ENCODE data around the gene CMPK2. TPM values are rescaled to one million over a fixed set of nuclear protein-coding genes. Genes with fewer than 3 reads are reported as not detected.
A peak's percentile ranks its signal among the peaks of the same experiment; 100 is the strongest.
"Not testable (repeated sequence)": the region's sequence is repeated elsewhere in the genome, so short reads cannot be mapped to it uniquely, and the experiment has no call there.

Gene CMPK2, protein sequence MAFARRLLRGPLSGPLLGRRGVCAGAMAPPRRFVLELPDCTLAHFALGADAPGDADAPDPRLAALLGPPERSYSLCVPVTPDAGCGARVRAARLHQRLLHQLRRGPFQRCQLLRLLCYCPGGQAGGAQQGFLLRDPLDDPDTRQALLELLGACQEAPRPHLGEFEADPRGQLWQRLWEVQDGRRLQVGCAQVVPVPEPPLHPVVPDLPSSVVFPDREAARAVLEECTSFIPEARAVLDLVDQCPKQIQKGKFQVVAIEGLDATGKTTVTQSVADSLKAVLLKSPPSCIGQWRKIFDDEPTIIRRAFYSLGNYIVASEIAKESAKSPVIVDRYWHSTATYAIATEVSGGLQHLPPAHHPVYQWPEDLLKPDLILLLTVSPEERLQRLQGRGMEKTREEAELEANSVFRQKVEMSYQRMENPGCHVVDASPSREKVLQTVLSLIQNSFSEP
- 2.7 and 6.0 TPM in 2 replicates for total RNA-seq (2014; rRNA removed; shearing (Covaris generic))
- 2.1 and 2.2 TPM in 2 replicates for polyA plus RNA-seq (2015; cell fraction: cytosol; rRNA removed)
- 1.2 and 1.6 TPM in 2 replicates for polyA plus RNA-seq (2015; cell fraction: nucleus; rRNA removed)

DNA sequence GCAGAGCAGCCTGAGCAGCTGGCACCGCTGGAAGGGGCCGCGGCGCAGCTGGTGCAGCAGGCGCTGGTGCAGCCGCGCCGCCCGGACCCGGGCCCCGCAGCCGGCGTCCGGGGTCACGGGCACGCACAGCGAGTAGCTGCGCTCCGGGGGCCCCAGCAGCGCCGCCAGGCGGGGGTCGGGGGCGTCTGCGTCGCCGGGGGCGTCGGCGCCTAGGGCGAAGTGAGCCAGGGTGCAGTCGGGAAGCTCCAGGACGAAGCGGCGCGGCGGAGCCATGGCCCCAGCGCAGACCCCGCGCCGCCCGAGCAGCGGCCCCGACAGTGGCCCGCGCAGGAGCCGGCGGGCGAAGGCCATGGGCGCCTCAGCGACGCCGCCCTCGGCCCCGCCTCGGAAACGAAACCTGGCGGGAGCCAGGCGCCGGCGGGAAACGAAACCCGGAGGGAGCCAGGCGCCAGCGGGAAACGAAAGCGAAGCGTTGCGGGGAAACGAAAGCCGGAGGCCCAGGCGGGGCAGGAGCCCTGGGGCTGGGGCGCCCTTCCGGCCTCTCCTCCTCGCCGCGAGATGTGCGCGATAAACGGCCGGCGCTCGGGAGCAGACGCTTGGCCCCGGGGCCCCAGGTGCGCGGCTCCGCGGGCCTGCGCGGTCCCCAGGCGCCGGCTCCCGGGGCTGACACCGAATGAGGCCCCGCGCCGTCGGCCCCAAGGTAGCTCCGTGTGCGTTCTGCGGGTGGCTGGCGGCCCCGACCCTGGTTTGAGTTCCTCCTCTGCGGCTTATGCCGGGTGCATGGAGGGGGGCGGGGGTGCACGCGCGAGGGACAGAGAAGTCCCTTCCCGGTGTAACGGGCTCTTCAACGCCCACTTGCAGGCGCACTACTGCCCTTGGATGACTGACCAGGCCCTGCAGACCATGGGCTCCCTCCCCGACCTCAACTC, at the start of gene CMPK2:
CMPK2 (minus strand) TSS at position 562 of the 929 bp plus-strand sequence; CDS start at position 351, 211 bp downstream.
- DNase-seq (ENCODE audit: low read depth) = peak; percentile 43

DNA sequence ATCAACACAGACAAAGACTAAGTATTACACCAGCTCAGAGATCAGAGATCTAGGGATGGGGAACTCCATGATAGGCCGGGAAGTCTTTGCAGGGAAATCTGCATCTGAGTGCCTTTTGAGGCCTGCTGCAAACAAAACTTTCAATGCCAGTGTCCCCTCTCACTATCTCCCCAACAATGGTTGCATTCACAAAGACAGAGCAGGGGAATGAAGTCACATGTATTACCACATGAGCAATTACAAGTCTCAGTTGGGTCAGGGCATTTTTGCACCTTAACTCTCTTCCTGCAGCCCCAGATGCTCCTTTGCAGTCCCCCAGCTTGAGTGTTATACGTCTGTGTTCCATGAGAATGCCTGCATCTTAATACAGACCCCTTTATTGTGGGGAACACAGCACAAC, 49.7 kb upstream of the CMPK2 start:
- DNase-seq (ENCODE audit: low read depth) = no peak

DNA sequence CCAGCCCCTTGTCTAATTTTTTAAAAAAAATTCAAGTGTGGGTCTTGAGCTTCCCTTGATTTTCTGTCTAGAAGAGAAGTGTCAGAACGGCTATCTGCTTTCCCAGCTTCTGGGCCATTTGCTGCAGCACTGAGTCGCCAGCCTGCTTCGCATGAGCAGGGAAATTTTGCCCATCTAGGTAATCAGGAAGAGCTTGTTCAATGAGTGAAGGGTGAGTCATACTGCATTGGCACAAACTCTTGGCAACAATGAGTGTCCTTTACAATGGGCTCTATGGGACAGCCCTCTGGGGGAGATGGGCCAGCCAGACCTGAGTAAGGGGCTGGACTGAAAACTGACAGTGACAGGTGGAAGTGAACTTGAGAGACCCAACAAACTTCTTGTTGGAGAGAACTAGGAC, 49.1 kb upstream of the CMPK2 start:
- DNase-seq (ENCODE audit: low read depth) = peak; percentile 88

DNA sequence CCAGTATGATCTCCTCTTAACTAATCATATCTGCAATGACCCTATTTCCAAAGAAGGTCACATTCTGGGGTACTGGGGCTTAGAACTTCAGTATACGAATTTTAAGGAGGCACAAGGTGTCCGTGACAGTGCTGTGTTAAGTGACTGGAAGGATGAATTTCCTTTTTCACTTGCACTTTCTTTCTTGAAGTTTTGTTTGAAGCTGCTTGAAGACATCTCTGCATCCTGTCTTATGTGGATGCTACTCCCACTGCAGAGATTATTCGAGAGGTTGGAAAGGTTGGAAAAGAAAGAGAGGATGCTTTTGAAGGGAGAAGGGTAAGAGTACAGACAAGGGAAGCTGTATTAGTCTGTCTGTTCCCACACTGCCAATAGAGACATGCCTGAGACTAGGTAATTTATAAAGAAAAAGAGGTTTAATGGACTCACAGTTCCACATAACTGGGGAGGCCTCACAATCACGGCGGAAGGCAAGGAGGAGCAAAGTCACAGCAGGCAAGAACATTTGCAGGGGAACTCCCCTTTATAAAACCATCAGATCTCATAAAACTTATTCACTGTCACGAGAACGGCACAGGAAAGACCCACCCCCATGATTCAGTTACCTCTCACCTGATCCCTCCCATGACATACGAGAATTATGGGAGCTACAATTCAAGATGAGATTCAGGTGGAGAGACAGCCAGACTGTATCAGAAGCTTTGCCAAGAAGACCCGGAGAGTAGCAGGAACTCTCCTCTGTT, 47.9 kb upstream of the CMPK2 start:
- no peak for DNase-seq (ENCODE audit: low read depth)

DNA sequence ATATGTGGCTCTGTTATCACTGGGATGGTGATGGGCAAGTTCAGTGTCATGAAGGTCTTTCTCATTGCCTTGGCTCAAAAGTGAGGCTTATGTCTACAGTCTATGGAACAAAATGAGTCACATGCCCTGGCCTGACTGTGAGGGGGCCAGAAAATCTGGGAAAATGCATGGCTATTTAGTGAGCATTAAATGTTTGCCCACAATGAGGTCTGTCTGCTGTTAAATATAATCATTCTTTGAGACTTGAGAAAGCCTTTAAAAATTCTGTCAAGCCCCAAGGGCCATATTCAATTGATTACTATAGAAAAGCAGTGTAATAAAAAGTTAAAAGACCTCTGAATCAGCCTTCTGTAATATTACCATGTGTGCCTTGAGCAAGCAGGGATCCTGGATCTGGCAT, 46.0 kb upstream of the CMPK2 start:
- DNase-seq (ENCODE audit: low read depth) = no peak

DNA sequence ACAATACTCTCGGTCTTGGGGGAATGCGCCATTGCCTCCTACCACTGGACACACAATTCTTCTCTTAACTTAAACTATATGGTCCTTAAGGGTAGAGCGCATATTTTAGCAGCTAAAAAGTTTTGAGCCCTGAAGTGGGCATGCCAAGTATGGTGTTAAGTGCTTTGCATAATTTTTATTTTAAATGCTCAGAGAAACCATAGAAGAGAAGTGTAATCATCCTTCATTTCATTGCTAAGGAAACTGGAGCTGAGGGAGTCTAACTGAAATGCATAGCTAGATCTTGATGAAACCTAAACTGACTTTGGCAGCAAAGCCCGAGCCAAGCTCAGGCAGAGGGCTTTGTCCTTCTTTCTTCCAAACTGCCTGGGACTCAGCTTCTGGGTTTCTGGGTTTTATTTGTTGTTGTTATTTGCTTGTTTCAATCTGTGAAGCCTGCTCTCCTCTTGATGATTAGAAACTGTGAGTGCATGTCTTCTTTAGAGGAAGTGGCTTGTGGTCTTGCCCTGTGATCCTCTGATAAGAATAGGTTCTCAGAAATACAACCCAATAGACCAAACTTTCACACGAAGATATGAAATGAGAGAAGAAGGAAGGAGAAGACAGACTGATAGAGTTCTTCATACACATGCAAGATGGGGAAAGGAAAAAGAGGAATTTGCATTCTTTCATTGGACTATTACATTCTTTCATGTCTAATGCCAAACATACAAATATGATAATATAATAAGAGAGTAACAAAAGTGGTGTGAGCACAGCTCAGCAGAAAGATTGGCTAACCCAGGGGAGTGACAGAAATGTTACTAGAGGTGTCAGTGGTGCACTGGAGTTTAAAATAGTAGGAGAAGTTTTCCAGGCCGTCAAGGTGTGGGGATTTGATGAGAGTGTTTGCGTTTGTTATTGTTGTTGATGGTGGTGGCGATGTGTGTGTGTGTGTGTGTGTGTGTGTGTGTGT, 44.0 kb upstream of the CMPK2 start:
- peak; percentile 45 for DNase-seq (ENCODE audit: low read depth)

DNA sequence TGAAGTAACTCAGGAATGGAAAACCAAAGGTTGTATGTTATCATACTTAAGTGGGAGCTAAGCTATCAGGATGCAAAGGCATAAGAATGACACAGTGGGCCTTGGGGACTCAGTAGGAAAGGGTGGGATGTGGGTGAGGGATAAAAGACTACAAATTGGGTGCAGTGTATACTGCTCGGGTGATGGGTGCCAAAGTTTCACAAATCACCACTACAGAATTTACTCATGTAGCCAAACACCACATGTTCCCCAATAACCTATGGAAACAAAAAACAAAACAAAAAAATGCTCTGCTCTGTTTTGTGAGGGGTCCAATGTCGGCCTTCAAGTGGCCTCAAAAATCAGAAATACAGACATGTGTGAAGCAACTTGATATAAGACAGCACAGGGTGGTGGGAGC, 42.6 kb upstream of the CMPK2 start:
- DNase-seq (ENCODE audit: low read depth) = no peak

DNA sequence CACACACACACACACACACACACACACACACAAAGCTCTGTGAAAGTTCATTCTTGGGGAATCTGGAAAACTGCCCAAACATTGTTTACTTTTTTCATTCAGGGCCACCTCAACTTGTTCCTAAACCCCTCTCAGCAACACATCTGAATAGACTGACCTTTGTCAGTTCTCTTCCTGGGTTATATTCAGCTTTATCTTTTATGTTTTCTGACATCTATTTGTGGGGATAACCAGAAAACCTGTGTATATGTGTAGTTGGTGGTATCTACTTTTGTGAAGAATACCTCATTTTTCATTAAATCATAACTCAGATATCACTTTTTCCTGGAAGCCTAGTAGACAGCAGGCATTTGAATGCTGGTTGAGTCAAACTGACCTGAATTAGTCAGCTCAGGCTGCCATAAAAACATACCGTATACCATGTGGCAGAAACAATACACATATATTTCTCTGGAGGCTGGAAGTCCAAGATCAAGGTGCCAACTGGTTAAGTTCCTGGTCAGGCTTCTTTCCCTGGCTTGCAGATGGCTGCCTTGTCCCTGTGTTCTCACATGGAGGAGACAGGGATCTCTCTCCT, 40.5 kb upstream of the CMPK2 start:
- DNase-seq (ENCODE audit: low read depth) = no peak

DNA sequence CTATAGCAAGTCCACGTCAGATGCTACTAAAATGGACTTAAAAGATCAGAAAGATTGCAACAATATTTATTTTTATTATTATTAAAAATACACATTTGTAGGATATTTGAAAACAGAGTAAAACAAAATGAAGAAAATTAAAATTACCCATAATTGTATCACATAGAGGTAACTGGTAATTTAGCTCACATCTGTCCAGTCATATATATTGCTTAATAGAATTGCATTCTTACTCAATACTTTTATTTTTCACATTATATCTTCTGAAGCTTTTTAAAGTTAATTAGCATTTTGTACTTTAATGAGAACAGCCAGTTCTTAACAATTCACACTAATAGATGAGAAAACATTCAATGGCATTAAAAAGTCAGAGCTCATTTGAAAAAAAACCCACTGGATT, 40.0 kb upstream of the CMPK2 start:
- no peak for DNase-seq (ENCODE audit: low read depth)

DNA sequence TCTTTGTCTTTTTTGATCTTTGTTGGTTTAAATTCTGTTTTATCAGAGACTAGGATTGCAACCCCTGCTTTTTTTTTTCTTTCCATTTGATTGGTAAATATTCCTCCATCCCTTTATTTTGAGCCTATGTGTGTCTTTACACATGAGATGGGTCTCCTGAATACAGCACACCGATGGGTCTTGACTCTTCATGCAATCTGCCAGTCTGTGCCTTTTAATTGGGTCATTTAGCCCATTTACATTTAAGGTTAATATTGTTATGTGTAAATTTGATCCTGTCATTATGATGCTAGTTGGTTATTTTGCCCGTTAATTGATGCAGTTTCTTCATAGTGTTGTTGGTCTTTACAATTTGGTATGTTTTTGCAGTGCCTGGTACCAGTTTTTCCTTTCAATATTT, 36.9 kb upstream of the CMPK2 start:
- DNase-seq (ENCODE audit: low read depth) = not testable (repeated sequence)

DNA sequence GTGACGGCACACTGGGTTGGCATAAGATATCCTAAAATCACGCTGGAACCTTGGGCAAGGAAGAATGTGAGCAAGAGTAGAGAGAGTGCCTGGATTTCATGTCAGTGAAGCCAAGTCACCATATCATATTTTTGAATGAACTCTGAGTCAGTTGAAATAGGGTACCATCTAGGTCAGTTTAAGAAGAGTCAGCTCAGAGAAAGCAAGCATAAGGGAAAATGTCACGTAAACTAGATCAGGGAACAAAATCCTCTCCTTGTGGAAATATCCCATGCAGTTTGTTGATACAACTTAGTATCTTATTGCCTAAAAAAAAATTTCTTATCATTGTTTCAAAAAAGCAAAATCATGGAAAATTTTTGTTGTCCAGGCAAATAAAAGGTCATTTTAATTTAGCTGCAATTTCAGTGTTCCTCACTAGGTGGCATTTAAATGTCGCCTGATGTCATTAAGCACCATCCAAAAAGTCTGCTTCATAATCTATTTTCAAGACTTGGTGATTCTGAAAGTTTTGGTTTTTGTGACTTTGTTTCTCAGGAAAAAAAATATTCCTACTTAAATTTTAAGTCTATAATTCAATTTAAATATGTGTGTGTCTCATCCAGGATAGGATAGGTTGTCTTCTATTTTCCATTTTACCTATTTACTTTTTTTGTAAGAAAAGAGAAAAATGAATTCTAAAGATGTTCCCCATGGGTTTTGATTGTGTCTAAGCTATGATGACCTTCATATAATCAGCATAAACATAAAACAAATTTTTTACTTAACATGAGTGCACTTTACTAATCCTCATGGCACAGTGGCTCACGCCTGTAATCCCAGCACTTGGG, 31.4 kb upstream of the CMPK2 start:
- DNase-seq (ENCODE audit: low read depth) = peak; percentile 45

DNA sequence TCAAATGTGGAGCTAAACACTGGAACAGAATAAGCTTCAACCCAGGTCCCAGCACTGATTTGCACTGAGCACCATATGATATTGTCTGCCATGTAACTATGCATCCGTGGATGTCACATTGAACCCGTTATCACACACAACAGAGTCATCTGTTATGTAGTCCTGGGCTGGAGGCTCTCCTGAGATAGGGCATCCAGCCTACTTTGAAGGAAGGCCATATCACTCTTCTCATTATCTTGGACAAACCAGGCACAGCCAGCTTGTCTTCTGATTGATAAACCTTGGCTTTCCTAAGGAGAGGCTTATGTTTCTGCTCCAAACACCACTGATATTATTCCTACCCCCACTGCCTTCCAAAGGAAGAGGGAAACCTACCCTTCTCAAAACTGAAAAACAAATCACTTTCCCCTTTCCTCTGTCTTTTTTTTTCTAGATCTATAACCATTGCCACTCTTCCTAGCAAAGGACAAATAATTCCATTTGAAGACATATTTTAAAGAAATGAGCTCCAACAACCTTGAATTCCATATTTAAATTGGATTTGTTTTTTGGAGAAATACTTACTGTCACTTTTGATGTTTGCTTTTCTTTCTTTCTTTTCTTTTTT, 28.3 kb upstream of the CMPK2 start:
- DNase-seq (ENCODE audit: low read depth) = no peak

DNA sequence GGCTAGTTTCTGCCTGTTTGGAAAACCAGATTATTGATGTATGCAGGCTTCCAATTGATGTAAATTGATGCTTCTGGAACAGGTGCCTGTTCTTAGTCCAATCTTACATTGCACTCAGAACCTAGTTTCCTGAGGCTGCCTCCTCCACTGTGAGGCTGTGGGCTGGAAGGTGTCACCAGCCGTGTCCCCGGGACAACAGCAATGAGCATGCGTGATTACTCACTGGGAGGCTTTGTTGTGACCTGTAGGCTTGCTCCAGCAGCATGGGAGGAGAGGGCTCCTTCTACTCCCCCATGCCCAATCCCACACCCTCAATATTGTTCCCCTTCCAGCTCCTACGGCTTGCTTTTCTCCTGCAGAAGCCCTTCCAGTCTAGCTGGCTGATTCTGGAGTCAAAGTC, 23.0 kb upstream of the CMPK2 start:
- no peak for DNase-seq (ENCODE audit: low read depth)

DNA sequence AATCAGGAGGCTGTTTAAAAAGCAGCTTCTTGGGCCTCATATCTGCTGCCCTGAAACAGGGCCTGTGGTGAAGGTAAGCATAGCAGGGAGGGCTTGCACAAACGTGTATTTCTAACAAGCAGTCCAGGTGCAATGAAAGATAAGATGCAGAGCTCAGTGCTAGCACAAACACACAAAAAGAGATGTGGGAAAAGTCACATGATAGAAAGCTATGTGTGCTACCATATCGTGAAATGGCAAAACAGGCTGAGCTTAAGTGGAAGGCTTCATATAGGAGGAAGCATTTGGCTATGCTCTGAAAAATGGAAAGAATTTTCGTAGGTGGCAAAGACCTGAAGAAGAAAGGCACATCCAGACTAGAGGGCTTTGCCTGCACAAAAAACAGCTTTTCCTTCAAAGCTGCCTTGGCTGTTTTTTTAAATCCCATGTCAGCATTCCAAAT, 22.1 kb upstream of the CMPK2 start:
- DNase-seq (ENCODE audit: low read depth) = no peak

DNA sequence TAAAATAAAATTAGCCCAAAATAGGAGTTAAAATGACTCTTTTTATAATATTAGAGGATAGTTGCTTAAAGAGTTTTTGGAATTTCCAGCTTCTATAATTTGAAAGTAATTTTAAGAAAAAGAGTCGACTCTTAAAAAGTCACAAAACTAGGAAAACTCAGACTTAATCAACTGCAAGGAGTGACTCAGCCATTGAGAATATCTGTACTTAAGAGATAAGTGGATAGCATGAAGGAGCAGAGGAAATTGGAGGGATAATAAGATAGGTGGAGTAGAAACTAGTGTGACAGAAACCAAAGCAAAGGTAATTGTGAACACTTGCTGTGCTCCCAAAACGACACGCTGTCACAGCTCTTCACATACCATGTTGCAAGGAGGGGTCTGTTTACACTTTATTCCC, 20.3 kb upstream of the CMPK2 start:
- DNase-seq (ENCODE audit: low read depth) = no peak

DNA sequence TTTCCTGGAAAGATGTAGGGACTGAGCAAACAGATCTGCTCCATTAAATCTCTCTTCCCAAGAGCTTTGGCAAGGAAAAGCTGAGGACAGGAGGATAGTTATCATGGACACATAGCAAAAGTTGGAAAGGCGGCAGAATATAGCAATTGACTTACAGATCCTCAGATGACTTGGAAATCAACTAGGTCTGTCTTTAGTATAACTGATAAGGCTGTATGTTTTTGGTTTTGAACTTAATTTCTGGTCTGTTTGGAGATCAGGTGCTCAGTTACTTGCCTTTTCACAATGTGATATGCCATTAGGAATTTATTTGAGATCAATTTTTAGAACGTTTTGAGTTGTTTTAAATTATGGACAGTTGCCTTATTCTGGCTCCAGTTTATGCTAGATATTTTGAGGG, 19.8 kb upstream of the CMPK2 start:
- DNase-seq (ENCODE audit: low read depth) = no peak

DNA sequence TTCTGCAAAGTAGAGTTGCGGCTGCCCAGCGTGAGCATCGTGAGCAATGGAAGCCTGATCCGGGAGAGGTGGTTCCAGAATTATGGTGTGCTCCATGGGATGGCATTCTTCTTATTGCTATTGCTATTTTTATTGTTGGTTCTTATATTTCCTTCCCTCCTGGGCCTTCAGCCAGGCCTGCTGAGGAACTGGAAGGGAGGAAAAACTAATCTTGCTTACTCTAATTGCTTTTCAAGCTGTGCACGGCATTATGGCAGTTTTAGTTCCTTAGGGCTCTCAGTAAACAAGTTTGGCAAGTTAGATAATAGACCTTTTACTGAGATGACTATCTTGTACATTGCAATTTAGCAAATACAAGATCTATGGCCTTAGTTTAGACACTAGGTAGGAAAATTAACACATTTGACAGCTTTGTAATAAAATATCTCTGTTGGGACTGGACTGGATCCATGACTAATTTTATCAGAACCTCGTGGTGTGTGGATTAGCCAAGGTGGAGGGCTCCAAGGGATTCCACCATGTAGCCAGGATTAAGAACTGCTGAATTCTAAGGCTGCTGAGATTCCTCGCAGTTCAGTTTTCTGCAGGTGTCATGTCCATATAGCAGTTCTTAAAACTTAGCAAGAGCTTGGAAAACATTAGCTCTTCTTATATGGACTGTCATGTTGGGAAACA, 17.9 kb upstream of the CMPK2 start:
- no peak for DNase-seq (ENCODE audit: low read depth)

DNA sequence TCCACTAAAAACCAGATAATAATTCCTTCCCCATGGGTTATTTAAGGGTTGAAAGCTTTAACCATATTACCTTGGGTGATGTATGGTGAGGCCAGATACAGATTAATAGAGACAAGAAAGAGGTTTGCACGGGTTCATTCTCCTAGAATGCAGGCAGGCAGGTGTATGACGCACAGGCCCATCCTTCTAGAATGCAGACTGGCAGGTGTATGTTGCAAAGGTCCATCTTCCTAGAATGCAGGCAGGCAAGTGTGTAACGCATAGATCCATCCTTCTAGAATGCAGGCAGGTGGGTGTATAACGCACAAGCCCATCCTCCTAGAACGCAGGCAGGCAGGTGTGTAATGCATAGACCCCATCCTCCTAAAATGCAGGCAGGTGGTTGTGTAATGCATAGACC, 15.8 kb upstream of the CMPK2 start:
- no peak for DNase-seq (ENCODE audit: low read depth)

All from HT1080 (cell line).